ENCODE results near the gene SLC29A3. TPM values are rescaled to one million over a fixed set of nuclear protein-coding genes. Genes with fewer than 3 reads are reported as not detected.

The SLC29A3 gene
- 10 to 100 TPM in 1 of 2 donors, 1 to 10 TPM in 1; 4.6 to 12.7 TPM for total RNA-seq

GRCh38 chr10:71319042-71319799, at the start of gene SLC29A3:
TSS of gene SLC29A3 (plus strand) at chr10:71319259. CDS start at chr10:71319310, 51 bp downstream.
- DNase-seq (ENCODE audit: low spot score): peak; percentile 82
- no peaks in the 10 kb centered on the region for H3K4me1 ChIP-seq (replicated peaks)
- peak within 1 kb of the TSS; percentile 78 to 84 for H3K27ac ChIP-seq
- no peaks in the 10 kb centered on the region for H3K36me3 ChIP-seq
- no peaks in the 10 kb centered on the region for H3K27me3 ChIP-seq (replicated peaks; ENCODE audit: insufficient read depth)
- H3K4me3 ChIP-seq: peak within 1 kb of the TSS; percentile 64 to 76
- TF ChIP-seq CTCF (IDR thresholded peaks at IDR 0.05) (peak; percentile 19 to 81 (median 62)), POLR2AphosphoS5 (IDR thresholded peaks at IDR 0.05) (no peak), POLR2A (IDR thresholded peaks at IDR 0.05) (peak; percentile 71)
- no peaks in the 10 kb centered on the region for H3K9me3 ChIP-seq
- intact Hi-C loops (cut with DNase I): loop anchor here (5.0 to 10.0 kb wide), 6 partner anchors 58 to 576 kb away; partner anchors contain the start of gene CDH23
- under 1% methylated on average over 59 of the region's 62 CpGs for WGBS

- intact Hi-C loops (cut with DNase I): loop anchor here (2.0 kb wide), 1 partner anchor 59 kb away; no protein-coding TSS in a partner anchor
- H3K27ac ChIP-seq: no peak overlapping the region
- TF ChIP-seq POLR2AphosphoS5 (IDR thresholded peaks at IDR 0.05) (peak; percentile 6), CTCF (IDR thresholded peaks at IDR 0.05) (no peak), POLR2A (IDR thresholded peaks at IDR 0.05) (no peak)
- no peak overlapping the region for H3K4me3 ChIP-seq
- DNase-seq (ENCODE audit: low spot score): no peak
- H3K4me1 ChIP-seq (replicated peaks): no peaks in the 10 kb centered on the region
- 51% methylated on average over 11 of the region's 11 CpGs for WGBS
- no peaks in the 10 kb centered on the region for H3K36me3 ChIP-seq
- no peaks in the 10 kb centered on the region for H3K9me3 ChIP-seq
- no peaks in the 10 kb centered on the region for H3K27me3 ChIP-seq (replicated peaks; ENCODE audit: insufficient read depth)
These were observed 49.5 kb upstream of the SLC29A3 start for GRCh38 chr10:71269301-71270288.

- no peaks in the 10 kb centered on the region for H3K36me3 ChIP-seq
- TF ChIP-seq POLR2A (IDR thresholded peaks at IDR 0.05) (no peak), CTCF (IDR thresholded peaks at IDR 0.05) (peak in 3 of 4 experiments; percentile 28 to 39 (median 31)), POLR2AphosphoS5 (IDR thresholded peaks at IDR 0.05) (no peak)
These were observed 48.5 kb upstream of the SLC29A3 start for GRCh38 chr10:71270301-71271220.

GRCh38 chr10:71271662-71272055, 47.4 kb upstream of the SLC29A3 start:
- 82% methylated on average over 14 of the region's 14 CpGs for WGBS
- Histone ChIP-seq H3K36me3 (no peaks in the 10 kb centered on the region), H3K27me3 (replicated peaks; ENCODE audit: insufficient read depth) (no peaks in the 10 kb centered on the region), H3K27ac (no peak overlapping the region), H3K9me3 (no peaks in the 10 kb centered on the region), H3K4me3 (no peak overlapping the region), H3K4me1 (replicated peaks) (no peaks in the 10 kb centered on the region)
- no peak for DNase-seq (ENCODE audit: low spot score)
- intact Hi-C loops (cut with DNase I): no loop called here
- TF ChIP-seq POLR2AphosphoS5 (IDR thresholded peaks at IDR 0.05) (no peak), POLR2A (IDR thresholded peaks at IDR 0.05) (no peak), CTCF (IDR thresholded peaks at IDR 0.05) (no peak)

More at GRCh38 chr10:71270301-71271220, 48.5 kb upstream of the SLC29A3 start:
- no peaks in the 10 kb centered on the region for H3K4me1 ChIP-seq (replicated peaks)
- no peak for DNase-seq (ENCODE audit: low spot score)
- no peak overlapping the region for H3K4me3 ChIP-seq
- H3K27ac ChIP-seq: no peak overlapping the region
- intact Hi-C loops (cut with DNase I): no loop called here
- no peaks in the 10 kb centered on the region for H3K9me3 ChIP-seq
- 67% methylated on average over 10 of the region's 10 CpGs for WGBS
- no peaks in the 10 kb centered on the region for H3K27me3 ChIP-seq (replicated peaks; ENCODE audit: insufficient read depth)
